ENCODE measurements around the gene PLA2G1B. TPM values are rescaled to one million over a fixed set of nuclear protein-coding genes. Genes with fewer than 3 reads are reported as not detected.

PLA2G1B gene
- total and polyA plus RNA-seq, 2 of the 13 experiments (the other 11 are each of a cell fraction or from before 2014, with no cell fraction given), result 0.33 to 1.4 TPM

GRCh38 chr12:120365675-120366340, 38.2 kb upstream of the PLA2G1B start (continued):
- TF ChIP-seq, protein P1, sequence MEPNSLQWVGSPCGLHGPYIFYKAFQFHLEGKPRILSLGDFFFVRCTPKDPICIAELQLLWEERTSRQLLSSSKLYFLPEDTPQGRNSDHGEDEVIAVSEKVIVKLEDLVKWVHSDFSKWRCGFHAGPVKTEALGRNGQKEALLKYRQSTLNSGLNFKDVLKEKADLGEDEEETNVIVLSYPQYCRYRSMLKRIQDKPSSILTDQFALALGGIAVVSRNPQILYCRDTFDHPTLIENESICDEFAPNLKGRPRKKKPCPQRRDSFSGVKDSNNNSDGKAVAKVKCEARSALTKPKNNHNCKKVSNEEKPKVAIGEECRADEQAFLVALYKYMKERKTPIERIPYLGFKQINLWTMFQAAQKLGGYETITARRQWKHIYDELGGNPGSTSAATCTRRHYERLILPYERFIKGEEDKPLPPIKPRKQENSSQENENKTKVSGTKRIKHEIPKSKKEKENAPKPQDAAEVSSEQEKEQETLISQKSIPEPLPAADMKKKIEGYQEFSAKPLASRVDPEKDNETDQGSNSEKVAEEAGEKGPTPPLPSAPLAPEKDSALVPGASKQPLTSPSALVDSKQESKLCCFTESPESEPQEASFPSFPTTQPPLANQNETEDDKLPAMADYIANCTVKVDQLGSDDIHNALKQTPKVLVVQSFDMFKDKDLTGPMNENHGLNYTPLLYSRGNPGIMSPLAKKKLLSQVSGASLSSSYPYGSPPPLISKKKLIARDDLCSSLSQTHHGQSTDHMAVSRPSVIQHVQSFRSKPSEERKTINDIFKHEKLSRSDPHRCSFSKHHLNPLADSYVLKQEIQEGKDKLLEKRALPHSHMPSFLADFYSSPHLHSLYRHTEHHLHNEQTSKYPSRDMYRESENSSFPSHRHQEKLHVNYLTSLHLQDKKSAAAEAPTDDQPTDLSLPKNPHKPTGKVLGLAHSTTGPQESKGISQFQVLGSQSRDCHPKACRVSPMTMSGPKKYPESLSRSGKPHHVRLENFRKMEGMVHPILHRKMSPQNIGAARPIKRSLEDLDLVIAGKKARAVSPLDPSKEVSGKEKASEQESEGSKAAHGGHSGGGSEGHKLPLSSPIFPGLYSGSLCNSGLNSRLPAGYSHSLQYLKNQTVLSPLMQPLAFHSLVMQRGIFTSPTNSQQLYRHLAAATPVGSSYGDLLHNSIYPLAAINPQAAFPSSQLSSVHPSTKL (CRISPR knock-in tag; IDR thresholded peaks at IDR 0.05), result peak; percentile 20; the same call in 1 of the 2 replicates
- TF ChIP-seq GATAD2A (CRISPR knock-in tag; IDR thresholded peaks at IDR 0.05) (0 out of 2 replicates have a peak, but pooled peaks have one; percentile 20), ZMAT3 (CRISPR knock-in tag; conservative IDR thresholded peaks at IDR 0.05) (no peak), SKIL (CRISPR knock-in tag; IDR thresholded peaks at IDR 0.05; ENCODE audit: borderline replicate concordance) (0 out of 2 replicates have a peak, but pooled peaks have one; percentile 37), MLLT10 (CRISPR knock-in tag; IDR thresholded peaks at IDR 0.05) (no peak), ZFP36 (IDR thresholded peaks at IDR 0.05; ENCODE audit: borderline replicate concordance, low read depth, low read length, partially characterized antibody) (no peak), ZNF3 (CRISPR knock-in tag; IDR thresholded peaks at IDR 0.05) (peak; percentile 32; the same call in 1 of the 2 replicates), NR3C1 (CRISPR knock-in tag; IDR thresholded peaks at IDR 0.05) (no peak), ZNF18 (CRISPR knock-in tag; IDR thresholded peaks at IDR 0.05; ENCODE audit: insufficient replicate concordance) (no peak), MIER2 (CRISPR knock-in tag; IDR thresholded peaks at IDR 0.05) (no peak), TGIF2 (CRISPR knock-in tag; IDR thresholded peaks at IDR 0.05) (0 out of 2 replicates have a peak, but pooled peaks have one; percentile 27), NR2F2 (IDR thresholded peaks at IDR 0.05; ENCODE audit: borderline replicate concordance, low read depth) (peak; percentile 53; the same call in 1 of the 2 replicates), PAXIP1 (CRISPR knock-in tag; conservative IDR thresholded peaks at IDR 0.05) (no peak), ADNP (CRISPR knock-in tag; IDR thresholded peaks at IDR 0.05) (peak; percentile 31; the same call in 1 of the 2 replicates), ZMYM3 (CRISPR knock-in tag; IDR thresholded peaks at IDR 0.05) (peak; percentile 96), HOXA3 (CRISPR knock-in tag; IDR thresholded peaks at IDR 0.05) (0 out of 2 replicates have a peak, but pooled peaks have one; percentile 24), ELK4 (CRISPR knock-in tag; IDR thresholded peaks at IDR 0.05; ENCODE audit: borderline replicate concordance) (no peak)
